GM12892 (cell line): Measurements from ENCODE around the gene CMTM4.

ENCODE experiments used
- POLR2A ChIP-seq: IDR thresholded peaks from 2 replicates; pipeline ENCODE4 v1.6.1; 2011; ENCODE audit warnings: low read depth, low read length, control low read depth
- POLR2AphosphoS5 ChIP-seq: IDR thresholded peaks from 2 replicates; pipeline ENCODE4 v1.6.1; 2011; ENCODE audit warnings: low read depth, low read length, control low read depth

DNA sequence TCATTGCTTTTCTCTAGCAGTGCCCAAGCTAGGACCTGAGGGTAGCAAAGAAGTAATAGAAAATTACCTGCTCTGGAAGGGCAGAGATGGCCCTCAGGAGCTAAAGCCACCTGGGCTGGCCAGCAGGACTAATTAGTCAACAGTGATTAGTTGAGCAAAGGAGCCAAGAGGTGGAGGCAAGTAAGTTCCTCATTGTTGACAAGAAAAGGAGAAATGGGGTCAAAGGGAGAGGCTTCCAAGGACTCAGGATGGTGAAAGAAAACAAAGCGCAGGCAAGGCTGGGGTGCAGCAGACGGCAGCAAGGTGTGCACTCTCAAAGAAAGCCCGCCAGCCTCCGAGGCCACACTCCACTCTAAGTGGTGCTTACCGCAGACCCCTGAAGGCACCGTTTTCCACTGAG, 44.6 kb downstream of the CMTM4 start:
- TF ChIP-seq POLR2AphosphoS5: no peak
- TF ChIP-seq POLR2A: no peak
